NCI-H526 (cell line): ENCODE data around the gene ART1.
"Not testable (repeated sequence)": the region's sequence is repeated elsewhere in the genome, so short reads cannot be mapped to it uniquely, and the experiment has no call there.

ENCODE experiments used
- DNase-seq, 2 experiments: peaks; one replicate each; lab custom pipeline; 2025; lab: John Stamatoyannopoulos, UW

ART1 gene, protein sequence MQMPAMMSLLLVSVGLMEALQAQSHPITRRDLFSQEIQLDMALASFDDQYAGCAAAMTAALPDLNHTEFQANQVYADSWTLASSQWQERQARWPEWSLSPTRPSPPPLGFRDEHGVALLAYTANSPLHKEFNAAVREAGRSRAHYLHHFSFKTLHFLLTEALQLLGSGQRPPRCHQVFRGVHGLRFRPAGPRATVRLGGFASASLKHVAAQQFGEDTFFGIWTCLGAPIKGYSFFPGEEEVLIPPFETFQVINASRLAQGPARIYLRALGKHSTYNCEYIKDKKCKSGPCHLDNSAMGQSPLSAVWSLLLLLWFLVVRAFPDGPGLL

DNA sequence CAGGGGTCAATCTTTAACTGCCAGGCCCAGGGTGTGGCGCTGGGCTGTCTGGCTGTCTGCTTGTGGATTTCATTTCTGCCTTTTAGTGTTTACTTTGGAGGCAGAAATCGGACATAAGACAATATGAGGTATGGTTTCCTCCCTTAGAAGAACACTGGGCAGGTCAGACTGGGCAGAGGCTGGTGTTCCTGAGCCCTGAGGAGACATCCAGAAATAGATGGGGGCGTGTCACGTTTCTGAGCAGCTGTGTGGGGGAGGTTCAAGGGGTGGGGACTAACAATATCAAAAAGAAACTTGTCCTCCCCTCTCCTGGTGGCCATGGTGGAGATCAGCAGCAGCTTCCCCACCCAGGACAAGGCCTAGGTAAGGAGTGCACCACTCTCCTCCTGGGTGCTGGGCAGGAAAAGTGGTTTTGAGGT is at the start of gene ART1:
ART1 (plus strand) TSS at position 312 of the 419 bp plus-strand sequence. CDS start 14,086 bp downstream, outside the sequence.
- no peak for DNase-seq

DNA sequence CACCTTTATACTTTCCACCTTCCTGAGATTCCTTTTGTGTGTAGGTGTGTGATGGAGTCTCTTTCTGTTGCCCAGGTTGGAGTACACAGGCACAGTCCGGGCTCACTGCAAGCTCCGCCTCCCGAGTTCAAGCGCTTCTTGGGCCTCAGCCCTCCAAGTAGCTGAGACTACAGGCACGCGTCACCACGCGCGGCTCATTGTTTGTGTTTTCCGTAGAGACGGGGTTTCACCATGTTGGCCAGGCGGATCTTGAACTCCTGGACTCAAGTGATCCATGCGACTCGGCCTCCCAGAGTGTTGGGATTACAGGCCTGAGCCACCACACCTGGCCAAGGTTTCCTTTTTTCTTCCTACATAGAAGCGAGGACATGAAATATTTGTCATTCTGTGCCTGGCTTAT is 47.2 kb upstream of the ART1 start:
- DNase-seq = not testable (repeated sequence)

DNA sequence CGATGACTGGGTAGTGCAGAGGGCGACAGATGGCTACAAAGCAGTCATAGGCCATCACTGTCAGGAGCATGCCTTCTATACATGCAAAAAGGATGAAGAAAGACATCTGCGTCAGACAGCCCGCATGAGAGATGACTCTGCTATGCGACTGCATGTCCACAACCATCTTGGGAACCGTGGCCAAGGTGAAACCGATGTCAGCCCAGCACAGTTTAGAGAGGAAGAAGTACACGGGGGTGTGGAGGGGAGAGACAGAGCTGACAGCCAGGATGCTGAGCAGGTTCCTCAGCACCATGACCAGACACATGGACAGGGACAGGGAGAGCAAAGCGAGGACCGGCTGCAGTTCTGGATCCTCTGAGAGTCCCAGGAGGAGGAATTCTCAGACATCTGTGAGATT is 44.7 kb upstream of the ART1 start:
- not testable (repeated sequence) for DNase-seq

DNA sequence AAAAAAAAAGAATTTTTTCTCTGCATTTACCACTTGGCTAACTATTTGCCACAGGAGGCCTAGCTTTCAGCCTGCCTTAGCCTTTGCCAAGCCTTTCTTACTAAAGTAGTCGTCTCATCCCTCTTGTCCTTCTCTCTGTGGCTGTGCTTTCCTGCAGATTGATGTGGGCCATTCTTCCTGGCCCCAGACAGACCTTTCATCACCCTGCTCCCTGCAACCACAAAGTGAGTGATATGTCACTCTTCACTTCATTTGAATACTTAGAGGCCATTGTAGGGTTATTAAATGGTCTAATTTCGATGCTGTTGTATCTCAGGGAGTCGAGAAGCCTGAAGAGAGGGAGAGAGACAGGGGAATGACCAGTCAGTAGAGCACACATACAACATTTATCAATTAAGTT is 40.8 kb upstream of the ART1 start:
- no peak for DNase-seq

DNA sequence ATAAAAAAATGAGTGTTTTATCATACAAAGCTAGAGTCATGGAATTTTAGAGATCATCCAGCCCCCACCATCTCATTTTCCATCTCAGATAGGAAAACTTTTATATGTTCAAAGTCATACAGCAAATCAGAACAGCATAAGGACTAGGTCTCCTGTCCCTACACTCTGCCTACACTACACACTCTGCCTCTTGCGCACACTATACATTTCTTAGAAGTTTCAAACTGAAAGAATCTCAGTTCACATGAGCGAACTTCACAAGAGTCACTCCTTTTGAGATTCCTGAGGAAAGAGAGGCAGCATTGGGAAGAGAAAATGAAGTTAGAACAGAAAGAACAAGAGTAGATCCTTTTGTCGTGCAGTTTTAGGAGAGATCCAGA is 39.7 kb upstream of the ART1 start:
- no peak for DNase-seq

DNA sequence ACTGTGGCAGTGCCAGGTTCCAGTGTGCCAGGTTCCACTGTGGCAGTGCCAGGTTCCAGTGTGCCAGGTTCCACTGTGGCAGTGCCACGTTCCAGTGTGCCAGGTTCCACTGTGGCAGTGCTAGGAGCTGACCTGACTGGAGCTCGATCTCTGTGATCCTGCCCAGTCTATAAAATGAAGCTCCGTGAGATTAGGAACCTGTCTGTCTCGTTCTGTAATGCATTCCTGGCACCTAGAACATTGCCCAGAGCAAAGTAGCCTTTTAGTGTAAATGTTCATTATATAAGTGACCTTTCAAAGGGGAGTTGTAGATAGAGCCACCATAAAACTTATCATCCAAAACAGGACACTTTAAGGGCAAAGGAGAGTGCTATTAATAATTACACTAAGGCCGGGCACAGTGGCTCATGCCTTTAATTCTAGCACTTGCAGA is 39.1 kb upstream of the ART1 start:
- DNase-seq = no peak

DNA sequence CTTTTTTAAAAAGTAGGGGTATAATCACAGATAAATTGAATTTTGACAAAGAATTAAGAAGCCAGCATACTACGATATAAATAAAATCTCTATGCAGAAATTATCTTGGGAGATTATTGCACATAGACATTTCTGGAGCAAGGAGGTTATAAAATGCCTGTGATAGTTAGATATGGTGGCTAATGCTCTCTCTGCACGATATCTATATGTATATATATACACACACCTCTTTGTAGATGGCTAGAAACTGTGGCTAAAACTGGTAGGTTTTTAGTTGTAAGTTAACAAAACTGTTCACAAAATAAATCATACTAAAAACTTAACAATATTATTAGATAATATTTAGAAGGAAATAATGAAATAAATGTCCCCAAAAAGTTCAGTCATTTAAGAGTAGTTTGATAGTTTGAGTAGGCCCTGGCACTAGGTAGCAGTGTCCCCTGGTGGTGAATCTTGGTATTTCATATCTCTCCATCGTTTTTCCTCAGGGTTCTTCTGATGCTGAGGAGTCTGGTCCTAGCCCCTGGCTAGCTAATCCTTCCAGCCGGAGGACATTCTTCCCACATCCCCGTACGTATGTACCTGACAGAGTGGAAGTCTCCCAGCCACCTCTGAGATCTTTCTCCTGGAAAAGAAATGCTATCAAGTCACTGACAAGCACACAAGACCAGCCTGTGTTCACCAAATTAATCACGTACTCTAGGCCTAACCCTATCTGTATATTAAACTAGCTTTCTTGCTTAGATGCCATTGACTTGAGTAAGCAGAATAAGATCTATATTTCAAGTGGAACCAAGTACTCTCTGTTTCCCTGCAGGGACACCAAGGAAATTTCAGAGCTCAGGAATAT is 35.3 kb upstream of the ART1 start:
- peak in 1 of 2 experiments; percentile 78 for DNase-seq

DNA sequence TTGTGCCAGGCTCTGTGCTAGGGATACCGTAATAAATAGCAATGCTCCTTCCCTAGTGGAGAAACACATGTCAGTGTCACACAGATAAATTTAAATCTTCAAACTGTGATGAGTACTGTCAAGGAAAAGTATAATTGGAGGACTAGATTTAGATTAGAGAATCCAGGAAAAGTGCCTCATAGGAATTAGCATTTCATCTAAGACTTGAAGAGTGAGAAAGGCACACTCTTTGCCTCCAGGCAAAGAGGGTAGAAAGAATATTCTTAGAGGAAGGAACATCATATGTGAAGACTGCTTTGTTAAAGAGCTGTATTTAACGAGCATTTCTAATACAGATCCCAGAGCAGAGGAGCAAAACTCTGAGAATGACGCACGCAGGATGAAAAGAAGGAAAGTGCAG is 34.1 kb upstream of the ART1 start:
- no peak for DNase-seq

DNA sequence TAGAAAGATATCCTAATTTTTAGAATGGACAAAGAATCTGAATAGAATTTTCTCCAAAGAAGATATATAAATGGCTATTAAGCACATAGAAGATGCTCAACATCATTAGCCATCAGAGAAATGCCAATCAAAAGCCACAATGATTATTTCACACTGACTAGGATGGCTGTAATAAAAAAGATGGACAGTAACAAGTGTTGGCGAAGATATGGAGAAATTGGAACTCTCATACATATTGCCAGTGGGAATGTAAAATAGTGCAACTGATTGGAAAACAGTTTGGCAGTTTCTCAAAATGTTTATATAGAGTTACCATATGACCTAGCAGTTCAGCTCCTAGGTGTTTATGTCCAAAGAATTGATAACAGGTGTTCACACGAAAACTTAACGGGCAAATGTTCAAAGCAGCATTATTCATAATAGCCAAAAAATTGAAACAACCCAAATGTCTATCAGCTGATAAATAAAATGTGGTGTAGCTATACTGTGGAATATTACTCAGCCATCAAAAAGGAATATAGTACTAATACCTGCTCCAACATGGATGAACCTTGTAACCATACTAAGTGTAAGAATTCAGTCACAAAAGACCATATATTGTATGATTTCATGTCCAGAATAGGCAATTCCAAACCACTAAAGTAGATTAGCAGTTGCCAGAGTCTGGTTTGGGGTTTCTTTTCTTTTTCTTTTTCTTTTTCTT is 32.8 kb upstream of the ART1 start:
- no peak for DNase-seq

DNA sequence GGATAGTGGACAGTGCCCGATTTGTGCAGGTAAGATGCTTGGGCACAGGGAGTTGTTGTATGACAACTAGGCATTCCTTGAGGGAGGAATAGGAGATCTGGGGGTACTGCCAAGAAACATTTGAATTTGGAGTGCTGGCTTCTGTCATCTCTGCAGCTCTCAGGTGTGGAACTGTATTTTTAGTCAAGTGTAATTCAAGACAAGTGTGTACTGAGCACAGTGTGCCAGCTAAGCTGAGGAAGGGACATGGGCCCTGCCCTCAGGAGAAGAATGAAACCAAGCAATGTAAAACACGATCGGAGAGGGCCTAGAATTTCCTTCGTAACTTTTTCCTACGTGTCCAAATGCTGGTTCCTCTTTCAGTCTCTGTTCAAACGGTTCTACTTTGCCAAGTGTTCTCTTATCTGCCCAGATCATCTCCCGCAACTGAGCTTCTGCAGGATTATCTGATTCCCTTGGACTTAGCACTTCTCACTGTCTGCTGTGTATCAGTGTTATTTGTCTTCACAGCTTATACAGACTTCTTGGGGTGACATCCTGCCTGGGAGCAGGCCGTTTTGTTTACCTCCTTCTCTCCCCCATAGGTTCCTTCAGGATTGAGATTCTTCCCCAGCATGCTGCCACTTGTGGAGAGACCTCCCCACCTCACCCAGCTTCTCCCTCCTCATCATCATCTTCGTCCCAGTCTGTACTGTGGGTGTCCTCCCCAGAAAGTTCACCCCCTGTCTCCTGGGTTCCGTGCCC is 30.8 kb upstream of the ART1 start:
- DNase-seq = no peak

DNA sequence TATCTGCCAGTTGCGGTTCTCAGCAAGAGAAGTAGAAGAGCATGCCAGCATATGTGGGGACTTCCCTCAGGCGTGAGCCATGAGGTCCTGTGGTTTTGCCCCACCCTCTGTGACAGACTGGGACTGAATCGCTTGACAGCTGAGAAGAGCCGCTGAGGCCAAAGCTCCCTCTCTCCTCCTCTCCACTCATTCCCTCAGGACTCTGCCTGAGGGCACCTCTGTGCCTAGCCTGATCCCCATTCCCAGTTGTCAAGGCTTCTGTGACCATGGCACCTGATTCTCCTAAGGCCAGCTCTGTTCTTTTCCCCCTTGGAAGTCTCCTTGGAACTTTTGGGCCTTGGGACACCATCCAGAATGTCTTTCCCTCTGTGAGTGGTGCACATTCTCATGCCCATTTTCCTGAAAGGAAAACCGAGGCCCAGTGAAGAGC is 30.2 kb upstream of the ART1 start:
- no peak for DNase-seq

DNA sequence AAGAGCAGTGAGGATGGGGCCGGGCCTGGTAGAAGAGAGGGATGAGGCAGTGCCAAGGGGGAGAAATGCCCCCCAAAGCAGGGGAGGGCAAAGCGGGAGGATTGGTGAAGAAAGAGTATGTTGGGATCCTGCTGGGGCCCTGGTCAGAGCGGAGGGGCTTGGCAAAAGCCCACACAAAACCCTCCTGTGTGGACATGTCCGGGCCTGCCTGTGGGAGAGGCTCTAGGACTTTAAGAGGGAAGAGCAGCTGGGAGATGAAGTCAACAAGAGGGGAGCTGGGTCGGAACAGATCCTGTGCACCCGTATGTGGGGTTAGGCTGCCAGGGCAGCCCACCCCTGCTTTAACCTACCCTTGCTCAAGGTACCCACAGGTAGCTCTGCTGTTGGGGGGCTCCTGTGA is 28.9 kb upstream of the ART1 start:
- DNase-seq = peak in 1 of 2 experiments; percentile 20

DNA sequence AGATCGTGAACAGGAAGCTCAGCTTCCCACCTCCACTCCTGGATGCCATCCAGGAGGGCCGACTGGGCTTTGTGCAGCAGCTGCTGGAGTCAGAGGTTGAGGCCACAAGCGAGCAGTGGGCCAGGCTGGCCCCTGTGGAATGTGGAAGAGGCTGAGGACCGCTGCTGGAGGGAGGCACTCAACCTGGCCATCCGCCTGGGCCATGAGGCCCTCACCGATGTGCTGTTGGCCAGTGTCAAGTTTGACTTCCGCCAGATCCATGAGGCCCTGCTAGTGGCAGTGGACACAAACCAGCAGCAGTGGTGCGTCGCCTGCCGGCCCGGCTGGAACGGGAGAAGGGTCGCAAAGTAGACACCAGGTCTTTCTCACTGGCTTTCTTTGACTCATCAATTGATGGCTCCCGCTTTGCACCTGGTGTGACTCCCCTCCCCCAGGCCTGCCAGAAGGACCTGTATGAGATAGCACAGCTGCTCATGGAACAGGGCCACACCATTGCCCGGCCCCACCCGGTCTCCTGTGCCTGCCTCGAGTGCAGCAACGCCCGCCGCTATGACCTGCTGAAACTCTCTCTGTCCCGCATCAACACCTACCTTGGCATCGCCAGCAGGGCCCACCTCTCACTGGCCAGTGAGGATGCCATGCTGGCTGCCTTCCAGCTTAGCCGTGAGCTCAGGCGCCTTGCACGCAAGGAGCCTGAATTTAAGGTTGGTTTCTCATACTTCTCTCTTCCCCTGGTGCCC is 28.0 kb upstream of the ART1 start:
- no peak for DNase-seq

DNA sequence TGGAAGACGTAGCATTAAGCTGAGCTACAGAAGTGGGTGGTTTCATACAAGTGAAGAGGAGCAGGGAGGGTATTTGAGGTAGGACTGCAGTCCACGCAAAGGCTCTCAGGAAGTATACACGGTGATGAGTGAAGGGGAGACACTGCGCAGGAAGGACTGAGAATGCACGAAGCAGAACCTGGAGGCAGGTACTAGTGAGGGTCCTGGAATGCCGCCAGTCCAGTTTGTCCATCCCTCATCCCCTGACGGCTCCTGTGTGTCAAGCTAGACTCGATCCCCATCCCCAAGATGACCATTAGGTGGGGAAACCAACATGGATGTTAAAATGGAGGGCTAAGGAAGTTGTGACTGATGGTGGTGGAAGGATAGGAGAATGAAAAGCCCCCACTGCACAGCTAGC is 26.9 kb upstream of the ART1 start:
- no peak for DNase-seq

DNA sequence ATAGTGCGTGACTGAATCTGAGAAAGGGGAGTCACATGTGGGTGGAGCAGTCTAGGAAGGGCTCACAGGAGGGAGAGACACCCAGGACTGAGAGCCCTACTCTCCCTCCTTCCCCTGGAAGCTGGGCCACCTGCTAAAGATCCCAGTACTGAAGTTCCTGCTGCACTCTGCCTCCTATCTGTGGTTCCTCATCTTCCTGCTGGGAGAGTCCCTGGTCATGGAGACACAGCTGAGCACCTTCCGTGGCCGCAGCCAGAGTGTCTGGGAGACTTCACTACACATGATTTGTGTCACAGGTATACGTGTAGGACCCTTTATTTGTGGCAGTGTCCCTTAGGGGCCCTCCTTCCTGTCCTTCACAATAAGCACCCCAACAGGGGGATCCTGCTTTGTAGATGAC is 22.4 kb upstream of the ART1 start:
- DNase-seq = no peak

DNA sequence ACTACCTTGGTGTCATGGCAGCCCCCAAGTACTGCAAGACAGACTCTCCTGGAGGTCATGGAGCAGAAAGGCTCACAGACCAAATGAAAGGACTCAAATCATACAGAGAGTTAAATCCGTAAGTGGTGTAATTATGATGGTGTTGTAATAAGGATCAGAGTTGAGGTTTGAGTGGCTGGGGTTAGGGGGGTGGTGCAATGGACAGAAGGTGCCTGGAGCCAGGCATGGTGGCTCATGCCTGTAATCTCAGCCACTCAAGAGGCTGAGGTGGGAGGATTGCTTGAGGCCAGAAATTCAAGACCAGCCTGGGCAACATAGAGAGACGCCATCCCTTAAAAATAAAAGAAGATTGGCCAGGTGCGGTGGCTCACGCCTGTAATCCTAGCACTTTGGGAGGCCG is 21.8 kb upstream of the ART1 start:
- DNase-seq = no peak

DNA sequence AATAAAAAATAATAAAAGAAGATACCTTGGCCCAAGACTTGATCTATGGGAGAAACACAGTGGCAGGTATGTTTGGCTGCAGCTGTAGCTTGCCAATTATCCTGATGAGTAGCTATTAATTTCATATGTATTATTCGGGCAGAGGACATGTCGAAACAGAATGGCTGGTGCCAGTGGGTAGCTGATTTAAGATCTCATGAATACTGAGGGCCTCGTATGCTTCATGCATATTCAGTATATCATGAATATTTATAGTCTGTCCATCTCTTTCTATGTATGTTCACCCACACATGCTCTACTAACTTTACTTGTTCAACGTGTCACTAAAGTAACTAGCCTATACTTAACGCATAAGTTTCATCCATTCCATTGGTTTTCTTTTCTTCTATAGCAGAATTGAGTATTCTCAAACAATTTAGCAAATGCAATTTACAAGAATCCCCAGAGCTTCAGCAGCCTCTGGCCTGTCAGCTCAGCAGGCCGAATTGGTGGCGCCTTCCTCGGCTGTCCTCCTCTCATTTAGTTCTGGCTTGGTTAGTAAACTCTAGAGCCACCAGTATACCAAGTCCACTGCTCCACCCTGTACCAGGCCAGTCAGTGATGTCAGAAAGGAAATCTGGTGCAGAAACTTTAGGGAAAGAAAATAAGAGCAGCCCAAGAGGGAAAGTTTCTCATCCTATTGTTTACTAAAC is 21.0 kb upstream of the ART1 start:
- peak; percentile 38 to 45 for DNase-seq

DNA sequence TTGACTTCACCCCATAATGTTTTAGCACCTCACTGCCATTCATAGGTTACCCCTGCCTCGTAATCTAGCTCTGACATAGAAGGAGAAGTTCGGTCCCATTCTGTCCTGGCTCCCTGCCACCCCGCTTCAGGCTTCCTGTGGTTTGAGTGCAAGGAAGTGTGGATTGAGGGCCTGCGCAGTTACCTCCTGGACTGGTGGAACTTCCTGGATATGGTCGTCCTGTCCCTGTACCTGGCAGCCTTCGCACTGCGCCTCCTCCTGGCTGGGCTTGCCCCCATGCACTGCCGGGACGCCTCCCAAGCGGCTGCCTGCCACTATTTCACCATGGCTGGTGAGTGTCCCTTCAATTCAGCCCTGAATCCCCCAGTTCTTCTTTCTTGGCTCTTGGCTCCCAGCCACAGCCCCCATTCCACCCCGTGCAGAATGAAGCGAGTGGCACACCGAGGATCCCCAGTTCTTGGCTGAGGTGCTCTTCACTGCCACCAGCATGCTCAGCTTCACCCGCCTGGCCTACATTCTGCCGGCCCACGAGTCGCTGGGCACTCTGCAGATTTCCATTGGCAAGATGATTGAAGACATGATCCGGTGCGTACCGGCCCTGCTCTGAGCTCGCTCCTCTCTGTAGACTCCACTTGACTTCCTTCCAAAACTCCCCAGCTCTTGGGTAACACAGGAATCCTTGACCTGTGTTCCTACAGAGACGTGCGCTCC is 18.5 kb upstream of the ART1 start:
- DNase-seq = no peak

DNA sequence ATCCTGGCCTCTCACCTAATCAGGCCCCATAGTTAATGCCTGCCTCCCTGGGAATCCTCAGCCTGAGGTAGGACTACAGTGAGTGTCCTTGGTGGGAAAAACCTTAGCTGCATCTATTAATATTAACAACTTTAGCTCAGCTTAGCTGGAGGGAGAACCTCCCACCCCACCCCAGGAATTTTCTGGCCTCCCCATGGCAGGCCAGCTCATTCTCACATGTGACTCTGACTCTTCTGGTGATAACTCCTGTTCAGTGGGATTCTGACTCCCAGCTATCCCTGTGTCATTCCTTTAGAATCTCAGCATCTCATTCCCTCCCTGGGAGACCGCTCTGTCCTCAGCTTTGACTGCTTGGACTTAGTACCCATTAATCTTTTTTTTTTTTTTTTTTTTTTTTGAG is 17.6 kb upstream of the ART1 start:
- DNase-seq = no peak

DNA sequence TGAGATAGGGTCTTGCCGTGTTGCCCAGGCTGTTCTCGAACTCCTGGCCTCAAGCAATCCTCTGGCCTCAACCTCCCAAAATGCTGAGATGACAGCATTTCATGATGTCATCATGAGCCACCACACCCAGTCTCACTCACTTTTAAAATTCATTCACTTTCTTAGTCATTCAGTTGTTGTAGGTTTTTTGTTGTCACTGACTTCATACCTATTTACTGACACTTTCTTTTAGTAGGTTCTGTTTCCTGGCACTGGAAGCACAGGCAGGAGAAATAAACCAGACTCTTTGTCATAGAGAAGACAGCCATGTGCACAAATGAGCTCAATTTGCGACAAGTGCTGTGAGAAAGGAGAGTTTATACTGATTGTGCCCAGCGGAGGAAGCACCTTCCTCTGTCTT is 13.6 kb upstream of the ART1 start:
- DNase-seq = no peak
